RWPE1 (cell line): Measurements from ENCODE around the gene MPC1.
"Not testable (repeated sequence)": the region's sequence is repeated elsewhere in the genome, so short reads cannot be mapped to it uniquely, and the experiment has no call there.

Experiments used
- CTCF ChIA-PET: fragments of 350-600 bp; sonication (Branson Sonifier 250); formaldehyde crosslinking; extraction: SDS; loops from one replicate; lab custom pipeline; 2021; lab: Yijun Ruan, JAX
- POLR2A ChIA-PET: fragments of 400-600 bp; formaldehyde crosslinking; extraction: SDS; loops from one replicate; lab custom pipeline; 2020; ENCODE audit warnings: antibody characterized with exemption; ENCODE audit not compliant: low non-redundant PET; lab: Yijun Ruan, JAX
- DNase-seq: peaks from one replicate; pipeline ENCODE4 v3.0.0; 2012; ENCODE audit warnings: low spot score
- H3K27ac ChIP-seq: fragments of 450-650 bp; 2 replicates; pipeline ENCODE4 v1.5.1; 2017
- CTCF ChIP-seq: fragments of 450-650 bp; conservative IDR thresholded peaks from 2 replicates; pipeline ENCODE4 v1.5.1; 2017; ENCODE audit warnings: low read depth, mild to moderate bottlenecking

The MPC1 gene

GRCh38 chr6:166393535-166393823 is 10.7 kb upstream of the MPC1 start:
- ChIA-PET POLR2A (no interaction called here), CTCF (interaction anchor here (1.9 kb wide), 1 partner anchor 14 kb away, joined by 6 read pairs; no protein-coding TSS in a partner anchor)
- no peak for DNase-seq
- TF ChIP-seq CTCF = no peak
- H3K27ac ChIP-seq = no peak overlapping the region

GRCh38 chr6:166392755-166393534 is 10.2 kb upstream of the MPC1 start:
- DNase-seq, POLR2A ChIA-PET, H3K27ac ChIP-seq: not testable (repeated sequence)
- CTCF ChIA-PET = interaction anchor here (1.0 to 1.9 kb wide), 3 partner anchors 8 to 13 kb away, joined by 3 to 6 read pairs (median 3); no protein-coding TSS in a partner anchor

GRCh38 chr6:166389119-166389518 is 6.4 kb upstream of the MPC1 start:
- ChIA-PET POLR2A (no interaction called here), CTCF (no interaction called here)
- DNase-seq = no peak
- H3K27ac ChIP-seq = no peak overlapping the region
- TF ChIP-seq CTCF = no peak

GRCh38 chr6:166388290-166389004 is 5.7 kb upstream of the MPC1 start:
- no peak for TF ChIP-seq CTCF
- CTCF ChIA-PET = interaction anchor here (1.1 to 1.5 kb wide), 3 partner anchors 12 to 107 kb away, joined by 3 to 4 read pairs (median 3); no protein-coding TSS in a partner anchor
- no peak for DNase-seq
- POLR2A ChIA-PET = no interaction called here
- no peak overlapping the region for H3K27ac ChIP-seq

- no peak for DNase-seq
- CTCF ChIA-PET = interaction anchor here (1.1 to 1.5 kb wide), 3 partner anchors 13 to 107 kb away, joined by 3 to 4 read pairs (median 3); no protein-coding TSS in a partner anchor
- no peak overlapping the region for H3K27ac ChIP-seq
- TF ChIP-seq CTCF = no peak
- POLR2A ChIA-PET = no interaction called here
Measured at GRCh38 chr6:166387642-166388289, 5.0 kb upstream of the MPC1 start.

- DNase-seq, POLR2A ChIA-PET, H3K27ac ChIP-seq: not testable (repeated sequence)
- CTCF ChIA-PET = interaction anchor here (1.1 to 1.5 kb wide), 2 partner anchors 74 to 106 kb away, joined by 3 to 4 read pairs; no protein-coding TSS in a partner anchor
Measured at GRCh38 chr6:166387098-166387497, 4.4 kb upstream of the MPC1 start.

GRCh38 chr6:166386111-166386510 is 3.4 kb upstream of the MPC1 start:
- no peak for TF ChIP-seq CTCF
- no peak for DNase-seq
- CTCF ChIA-PET = no interaction called here
- POLR2A ChIA-PET = no interaction called here
- no peak overlapping the region for H3K27ac ChIP-seq
